Mesothelial cell of epicardium (in vitro differentiated cells): ENCODE results near the gene TPI1. TPM values are rescaled to one million over a fixed set of nuclear protein-coding genes. Genes with fewer than 3 reads are reported as not detected.
"Not testable (repeated sequence)": the region's sequence is repeated elsewhere in the genome, so short reads cannot be mapped to it uniquely, and the experiment has no call there.

ENCODE experiments used
- DNase-seq, 2 experiments: peaks; one replicate each; pipeline ENCODE4 v3.0.0; 2021; ENCODE audit warnings: low spot score in 2 of 2; ENCODE audit not compliant: unreplicated experiment in 2 of 2
- H3K27ac Mint-ChIP-seq: 2 replicates; pipeline ENCODE4 v1.8.0; 2021; ENCODE audit warnings: mixed read lengths
- H3K27me3 Mint-ChIP-seq: 2 replicates; pipeline ENCODE4 v1.8.0; 2021; ENCODE audit warnings: low read depth, mixed read lengths
- H3K36me3 Mint-ChIP-seq: 2 replicates; pipeline ENCODE4 v1.8.0; 2021; ENCODE audit warnings: mixed read lengths
- H3K4me1 Mint-ChIP-seq: 2 replicates; pipeline ENCODE4 v1.8.0; 2021; ENCODE audit warnings: mixed read lengths
- H3K4me3 Mint-ChIP-seq: 2 replicates; pipeline ENCODE4 v1.8.0; 2021; ENCODE audit warnings: mild to moderate bottlenecking, moderate library complexity, mixed read lengths
- H3K9me3 Mint-ChIP-seq: 2 replicates; pipeline ENCODE4 v1.8.0; 2021; ENCODE audit warnings: mixed read lengths
- total RNA-seq: library from RNA; stranded (reverse); gene quantifications from 3 replicates; pipeline ENCODE4 v1.2.1, GENCODE V29; 2021
- TF ChIP-seq, protein P1 (sequence below): fragments of 200-600 bp; sonication (generic); IDR thresholded peaks from one replicate; pipeline ENCODE4 v1.5.0; 2021; ENCODE audit warnings: antibody characterized with exemption; ENCODE audit not compliant: unreplicated experiment

Gene TPI1
- total RNA-seq, 1 donor from 2014 or later: 473 TPM

- DNase-seq: no peak
- Mint-ChIP-seq H3K27me3 (no peaks in the 10 kb centered on the region), H3K4me1 (no peaks in the 10 kb centered on the region), H3K4me3 (no peak overlapping the region), H3K36me3 (no peaks in the 10 kb centered on the region), H3K27ac (no peak overlapping the region), H3K9me3 (no peaks in the 10 kb centered on the region)
- TF ChIP-seq, protein P1, sequence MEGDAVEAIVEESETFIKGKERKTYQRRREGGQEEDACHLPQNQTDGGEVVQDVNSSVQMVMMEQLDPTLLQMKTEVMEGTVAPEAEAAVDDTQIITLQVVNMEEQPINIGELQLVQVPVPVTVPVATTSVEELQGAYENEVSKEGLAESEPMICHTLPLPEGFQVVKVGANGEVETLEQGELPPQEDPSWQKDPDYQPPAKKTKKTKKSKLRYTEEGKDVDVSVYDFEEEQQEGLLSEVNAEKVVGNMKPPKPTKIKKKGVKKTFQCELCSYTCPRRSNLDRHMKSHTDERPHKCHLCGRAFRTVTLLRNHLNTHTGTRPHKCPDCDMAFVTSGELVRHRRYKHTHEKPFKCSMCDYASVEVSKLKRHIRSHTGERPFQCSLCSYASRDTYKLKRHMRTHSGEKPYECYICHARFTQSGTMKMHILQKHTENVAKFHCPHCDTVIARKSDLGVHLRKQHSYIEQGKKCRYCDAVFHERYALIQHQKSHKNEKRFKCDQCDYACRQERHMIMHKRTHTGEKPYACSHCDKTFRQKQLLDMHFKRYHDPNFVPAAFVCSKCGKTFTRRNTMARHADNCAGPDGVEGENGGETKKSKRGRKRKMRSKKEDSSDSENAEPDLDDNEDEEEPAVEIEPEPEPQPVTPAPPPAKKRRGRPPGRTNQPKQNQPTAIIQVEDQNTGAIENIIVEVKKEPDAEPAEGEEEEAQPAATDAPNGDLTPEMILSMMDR: no peak
Measured at GRCh38 chr12:6899837-6900519, 32.6 kb downstream of the TPI1 start.

DNA sequence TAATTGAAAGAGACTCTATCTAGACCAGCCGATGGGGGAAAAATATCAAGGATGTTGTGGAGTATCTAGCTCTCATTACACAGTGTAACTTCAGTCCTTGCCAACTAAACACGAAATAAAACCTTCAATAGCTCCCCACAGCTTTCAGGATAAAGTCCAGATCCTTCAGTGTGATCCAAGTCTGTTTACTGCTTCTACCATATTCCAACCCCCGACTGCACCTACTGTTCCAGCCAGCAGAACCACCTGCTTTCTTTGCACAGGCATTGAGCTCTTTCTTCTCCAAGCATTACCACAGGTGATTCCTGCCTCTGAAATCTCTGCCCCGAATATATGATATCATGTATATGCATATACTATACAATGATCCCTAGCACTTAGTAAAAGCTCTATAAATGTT, 35.1 kb downstream of the TPI1 start:
- no peaks in the 10 kb centered on the region for H3K9me3 Mint-ChIP-seq
- H3K27me3 Mint-ChIP-seq: no peaks in the 10 kb centered on the region
- no peaks in the 10 kb centered on the region for H3K4me1 Mint-ChIP-seq
- no peaks in the 10 kb centered on the region for H3K36me3 Mint-ChIP-seq
- no peak overlapping the region for H3K27ac Mint-ChIP-seq
- H3K4me3 Mint-ChIP-seq: no peak overlapping the region
- no peak for DNase-seq
- TF ChIP-seq, protein P1: no peak

GRCh38 chr12:6903722-6904121, 36.4 kb downstream of the TPI1 start:
- Mint-ChIP-seq H3K27ac (no peak overlapping the region), H3K36me3 (no peaks in the 10 kb centered on the region), H3K4me1 (no peaks in the 10 kb centered on the region), H3K27me3 (no peaks in the 10 kb centered on the region), H3K4me3 (no peak overlapping the region), H3K9me3 (no peaks in the 10 kb centered on the region)
- TF ChIP-seq, protein P1: no peak
- DNase-seq: no peak

GRCh38 chr12:6904280-6905276, 37.2 kb downstream of the TPI1 start, which contains the start of gene LRRC23:
LRRC23 (plus strand) TSS chr12:6904822; CDS start chr12:6905634, 812 bp downstream.
- Mint-ChIP-seq H3K27ac (no peak within 1 kb of the TSS), H3K36me3 (no peaks in the 10 kb centered on the region), H3K4me1 (no peaks in the 10 kb centered on the region), H3K27me3 (no peaks in the 10 kb centered on the region), H3K9me3 (no peaks in the 10 kb centered on the region), H3K4me3 (no peak within 1 kb of the TSS)
- DNase-seq: peak; percentile 89 to 94
- TF ChIP-seq, protein P1: no peak

- H3K27ac Mint-ChIP-seq: no peak overlapping the region
- H3K36me3 Mint-ChIP-seq: no peaks in the 10 kb centered on the region
- no peaks in the 10 kb centered on the region for H3K9me3 Mint-ChIP-seq
- H3K27me3 Mint-ChIP-seq: no peaks in the 10 kb centered on the region
- DNase-seq: no peak
- H3K4me1 Mint-ChIP-seq: no peaks in the 10 kb centered on the region
- TF ChIP-seq, protein P1: no peak
- no peak overlapping the region for H3K4me3 Mint-ChIP-seq
Measured at GRCh38 chr12:6905414-6906040, 38.2 kb downstream of the TPI1 start.

DNA sequence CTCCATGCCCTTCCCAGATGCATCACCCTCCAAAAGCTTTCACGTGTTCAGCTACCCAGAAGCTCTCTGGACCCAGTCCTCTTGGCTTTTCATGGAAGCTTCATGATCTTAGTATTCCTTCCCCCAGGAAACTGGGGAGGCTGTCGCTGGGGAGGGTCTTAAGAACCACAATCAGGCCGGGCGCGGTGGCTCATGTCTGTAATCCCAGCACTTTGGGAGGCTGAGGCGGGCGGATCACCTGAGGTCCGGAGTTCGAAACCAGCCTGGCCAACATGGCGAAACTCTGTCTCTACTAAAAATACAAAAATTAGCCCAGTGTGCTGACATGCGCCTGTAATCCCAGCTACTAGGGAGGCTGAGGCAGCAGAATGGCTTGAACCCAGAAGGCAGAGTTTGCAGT, 40.8 kb downstream of the TPI1 start:
- not testable (repeated sequence) for H3K27ac Mint-ChIP-seq, DNase-seq, H3K9me3 Mint-ChIP-seq, H3K4me3 Mint-ChIP-seq, H3K36me3 Mint-ChIP-seq, H3K4me1 Mint-ChIP-seq
- H3K27me3 Mint-ChIP-seq: peaks cover 24% of the 10 kb centered on the region
